Measurements from ENCODE around the gene STAT2. TPM values are rescaled to one million over a fixed set of nuclear protein-coding genes. Genes with fewer than 3 reads are reported as not detected.
"Not testable (repeated sequence)": the region's sequence is repeated elsewhere in the genome, so short reads cannot be mapped to it uniquely, and the experiment has no call there.

Gene STAT2
- total RNA-seq, 1 donor from 2014 or later, result 48.2 TPM

- no peak overlapping the region for H3K4me3 ChIP-seq (ENCODE audit: low read depth, low read length)
- no peak for DNase-seq (ENCODE audit: low read depth)
- TF ChIP-seq CTCF (conservative IDR thresholded peaks at IDR 0.05; ENCODE audit: low read depth, low read length), result no peak
Observed at GRCh38 chr12:56339158-56339422, 20.8 kb downstream of the STAT2 start.

GRCh38 chr12:56338308-56339157 lies 21.4 kb downstream of the STAT2 start, which contains the start of gene IL23A:
Gene IL23A, plus strand, starts transcription at chr12:56338884. Its CDS starts 161 bp downstream, at chr12:56339045.
- TF ChIP-seq CTCF (conservative IDR thresholded peaks at IDR 0.05; ENCODE audit: low read depth, low read length), result no peak
- H3K4me3 ChIP-seq (ENCODE audit: low read depth, low read length), result no peak within 1 kb of the TSS
- DNase-seq (ENCODE audit: low read depth), result no peak

GRCh38 chr12:56337753-56338251 lies 22.1 kb downstream of the STAT2 start:
- H3K4me3 ChIP-seq (ENCODE audit: low read depth, low read length), result no peak overlapping the region
- no peak for DNase-seq (ENCODE audit: low read depth)
- TF ChIP-seq CTCF (conservative IDR thresholded peaks at IDR 0.05; ENCODE audit: low read depth, low read length), result no peak

- TF ChIP-seq CTCF (conservative IDR thresholded peaks at IDR 0.05; ENCODE audit: low read depth, low read length), result no peak
- no peak overlapping the region for H3K4me3 ChIP-seq (ENCODE audit: low read depth, low read length)
Observed at GRCh38 chr12:56336361-56337167, 23.3 kb downstream of the STAT2 start.

GRCh38 chr12:56335527-56335926 lies 24.4 kb downstream of the STAT2 start:
- not testable (repeated sequence) for H3K4me3 ChIP-seq (ENCODE audit: low read depth, low read length); DNase-seq (ENCODE audit: low read depth)

More at GRCh38 chr12:56336361-56337167, 23.3 kb downstream of the STAT2 start:
- DNase-seq (ENCODE audit: low read depth), result no peak

- no peak for TF ChIP-seq CTCF (conservative IDR thresholded peaks at IDR 0.05; ENCODE audit: low read depth, low read length)
- H3K4me3 ChIP-seq (ENCODE audit: low read depth, low read length), result peak overlapping the region; percentile 65
- no peak for DNase-seq (ENCODE audit: low read depth)
Observed at GRCh38 chr12:56334490-56334793, 25.5 kb downstream of the STAT2 start.

GRCh38 chr12:56333679-56334489 lies 26.0 kb downstream of the STAT2 start, which contains the start of gene PAN2:
Gene PAN2, minus strand, starts transcription at chr12:56334000. Its CDS starts 906 bp downstream, at chr12:56333094.
- H3K4me3 ChIP-seq (ENCODE audit: low read depth, low read length), result peak within 1 kb of the TSS; percentile 65
- peak; percentile 89 for DNase-seq (ENCODE audit: low read depth)
- TF ChIP-seq CTCF (conservative IDR thresholded peaks at IDR 0.05; ENCODE audit: low read depth, low read length), result peak; percentile 71
